ENCODE data around the gene RPL13A. TPM values are rescaled to one million over a fixed set of nuclear protein-coding genes. Genes with fewer than 3 reads are reported as not detected.

Gene RPL13A
- total RNA-seq, 1 donor, result 1,887 TPM

- DNase-seq (ENCODE audit: low read depth), result no peak
- H3K4me3 ChIP-seq (ENCODE audit: low read depth, low read length), result no peak overlapping the region
- no peak for TF ChIP-seq CTCF (IDR thresholded peaks at IDR 0.05; ENCODE audit: insufficient read depth, low read depth, low read length)
Measured at GRCh38 chr19:49481020-49481683, 6.3 kb upstream of the RPL13A start.

GRCh38 chr19:49486232-49486631, 1.2 kb upstream of the RPL13A start:
- no peak for DNase-seq (ENCODE audit: low read depth)
- TF ChIP-seq CTCF (IDR thresholded peaks at IDR 0.05; ENCODE audit: insufficient read depth, low read depth, low read length), result no peak
- H3K4me3 ChIP-seq (ENCODE audit: low read depth, low read length), result no peak overlapping the region

GRCh38 chr19:49486710-49487276, 615 bp upstream of the RPL13A start:
- no peak for TF ChIP-seq CTCF (IDR thresholded peaks at IDR 0.05; ENCODE audit: insufficient read depth, low read depth, low read length)
- DNase-seq (ENCODE audit: low read depth), result no peak
- H3K4me3 ChIP-seq (ENCODE audit: low read depth, low read length), result no peak overlapping the region

GRCh38 chr19:49488046-49488862, 846 bp downstream of the RPL13A start:
- no peak for TF ChIP-seq CTCF (IDR thresholded peaks at IDR 0.05; ENCODE audit: insufficient read depth, low read depth, low read length)
- no peak for DNase-seq (ENCODE audit: low read depth)

GRCh38 chr19:49488863-49489537, 1.6 kb downstream of the RPL13A start:
- no peak for TF ChIP-seq CTCF (IDR thresholded peaks at IDR 0.05; ENCODE audit: insufficient read depth, low read depth, low read length)
- no peak for DNase-seq (ENCODE audit: low read depth)
- H3K4me3 ChIP-seq (ENCODE audit: low read depth, low read length), result peak overlapping the region; percentile 83

More at GRCh38 chr19:49488046-49488862, 846 bp downstream of the RPL13A start:
- H3K4me3 ChIP-seq (ENCODE audit: low read depth, low read length), result peak overlapping the region; percentile 83

- peak overlapping the region; percentile 83 for H3K4me3 ChIP-seq (ENCODE audit: low read depth, low read length)
- TF ChIP-seq CTCF (IDR thresholded peaks at IDR 0.05; ENCODE audit: insufficient read depth, low read depth, low read length), result no peak
- DNase-seq (ENCODE audit: low read depth), result no peak
Measured at GRCh38 chr19:49489601-49490167, 2.3 kb downstream of the RPL13A start.
